ENCODE results near the gene PWWP2B.
"Not testable (repeated sequence)": the region's sequence is repeated elsewhere in the genome, so short reads cannot be mapped to it uniquely, and the experiment has no call there.

PWWP2B gene

GRCh38 chr10:132382231-132382922 lies 14.6 kb upstream of the PWWP2B start:
- no peak for DNase-seq

- DNase-seq = no peak
These were observed 13.9 kb upstream of the PWWP2B start for GRCh38 chr10:132383101-132383500.

- no peak for DNase-seq
These were observed 13.2 kb upstream of the PWWP2B start for GRCh38 chr10:132383751-132384196.

GRCh38 chr10:132384618-132385388 lies 12.2 kb upstream of the PWWP2B start:
- DNase-seq = no peak

GRCh38 chr10:132385389-132385667 lies 11.7 kb upstream of the PWWP2B start:
- no peak for DNase-seq

- DNase-seq = no peak
These were observed 11.1 kb upstream of the PWWP2B start for GRCh38 chr10:132385721-132386418.

GRCh38 chr10:132386419-132386831 lies 10.6 kb upstream of the PWWP2B start:
- DNase-seq = no peak

GRCh38 chr10:132386896-132387295 lies 10.1 kb upstream of the PWWP2B start:
- DNase-seq = not testable (repeated sequence)

GRCh38 chr10:132387764-132388210 lies 9.2 kb upstream of the PWWP2B start:
- DNase-seq = peak; percentile 69

GRCh38 chr10:132388891-132389432 lies 8.0 kb upstream of the PWWP2B start:
- DNase-seq = no peak

GRCh38 chr10:132389433-132390169 lies 7.4 kb upstream of the PWWP2B start:
- no peak for DNase-seq

- no peak for DNase-seq
These were observed 6.7 kb upstream of the PWWP2B start for GRCh38 chr10:132390170-132390920.

GRCh38 chr10:132390921-132391675 lies 5.9 kb upstream of the PWWP2B start:
- no peak for DNase-seq

GRCh38 chr10:132391676-132392020 lies 5.4 kb upstream of the PWWP2B start:
- DNase-seq = no peak

GRCh38 chr10:132392184-132392800 lies 4.7 kb upstream of the PWWP2B start:
- DNase-seq = no peak

- DNase-seq = no peak
These were observed 3.9 kb upstream of the PWWP2B start for GRCh38 chr10:132392811-132393694.

- DNase-seq = no peak
These were observed 3.3 kb upstream of the PWWP2B start for GRCh38 chr10:132393695-132394181.

- DNase-seq = no peak
These were observed 2.7 kb upstream of the PWWP2B start for GRCh38 chr10:132394201-132394811.
